NCI-H226 (cell line): Measurements from ENCODE around the gene UNC93A.
A peak's percentile ranks its signal among the peaks of the same experiment; 100 is the strongest.
"Not testable (repeated sequence)": the region's sequence is repeated elsewhere in the genome, so short reads cannot be mapped to it uniquely, and the experiment has no call there.

Source experiments
- DNase-seq: peaks from one replicate; pipeline ENCODE4 v3.0.0-alpha.2; 2015

Gene UNC93A

DNA sequence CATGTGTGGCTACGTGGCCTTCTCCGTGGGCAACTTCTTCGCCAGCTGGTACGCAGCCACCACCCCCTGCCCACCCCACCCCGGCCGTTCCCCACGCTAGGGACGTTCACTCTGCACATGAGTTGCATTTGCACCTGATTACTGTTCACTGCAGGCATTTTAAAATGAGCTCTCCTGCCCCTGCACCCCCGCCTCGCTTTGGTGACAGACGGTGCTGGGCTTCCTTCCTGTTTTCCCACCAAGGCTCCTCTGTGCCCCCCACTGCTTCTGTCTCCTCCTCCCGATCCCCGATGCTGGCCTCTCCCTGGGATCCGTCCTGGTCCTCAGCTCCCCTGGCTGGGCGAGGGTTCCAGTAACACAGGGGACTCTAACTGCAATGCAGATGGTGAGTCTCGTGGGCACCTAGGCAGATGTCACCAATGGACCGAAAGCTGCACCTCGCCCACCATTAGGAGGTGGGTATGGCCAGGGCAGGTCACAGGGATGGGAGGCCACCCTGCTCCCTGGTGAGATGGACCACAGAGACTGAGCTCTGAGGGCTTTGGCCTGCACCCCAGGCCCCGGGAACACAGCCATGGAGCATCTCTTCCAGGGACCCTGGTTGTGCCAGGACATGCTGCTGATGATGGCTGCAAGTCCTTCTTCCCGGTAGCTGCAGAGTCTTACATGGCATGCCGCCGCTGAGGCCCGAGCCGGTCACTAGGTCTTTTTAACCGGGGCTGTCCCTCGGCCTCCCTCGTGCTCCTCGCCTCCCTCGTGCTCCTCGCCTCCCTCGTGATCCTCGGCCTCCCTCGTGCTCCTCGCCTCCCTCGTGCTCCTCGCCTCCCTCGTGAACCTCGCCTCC is 3.8 kb downstream of the UNC93A start:
- no peak for DNase-seq

DNA sequence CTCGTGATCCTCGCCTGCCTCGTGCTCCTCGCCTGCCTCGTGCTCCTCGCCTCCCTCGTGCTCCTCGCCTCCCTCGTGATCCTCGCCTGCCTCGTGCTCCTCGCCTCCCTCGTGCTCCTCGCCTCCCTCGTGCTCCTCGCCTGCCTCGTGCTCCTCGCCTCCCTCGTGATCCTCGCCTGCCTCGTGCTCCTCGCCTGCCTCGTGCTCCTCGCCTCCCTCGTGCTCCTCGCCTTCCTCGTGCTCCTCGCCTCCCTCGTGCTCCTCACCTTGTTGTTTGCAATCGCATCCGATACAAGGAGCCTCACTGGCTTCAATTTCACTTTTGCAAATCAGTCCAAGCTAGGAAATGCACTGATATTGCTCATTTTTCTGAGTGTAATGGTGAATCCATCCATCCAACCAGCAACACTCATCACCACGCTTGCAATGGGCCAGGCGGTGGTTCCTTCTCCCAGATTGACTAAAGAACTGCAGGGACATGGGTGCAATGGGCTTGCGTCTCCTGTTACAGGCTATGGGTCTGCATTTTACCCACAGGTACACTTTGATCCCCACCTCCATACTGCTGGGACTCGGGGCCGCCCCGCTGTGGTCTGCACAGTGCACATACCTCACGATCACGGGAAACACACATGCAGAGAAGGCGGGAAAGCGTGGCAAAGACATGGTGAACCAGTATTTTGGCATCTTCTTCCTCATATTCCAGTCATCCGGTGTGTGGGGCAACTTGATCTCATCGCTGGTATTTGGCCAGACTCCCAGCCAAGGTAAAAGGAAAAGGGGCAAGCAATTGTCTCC is 4.6 kb downstream of the UNC93A start:
- DNase-seq: no peak

DNA sequence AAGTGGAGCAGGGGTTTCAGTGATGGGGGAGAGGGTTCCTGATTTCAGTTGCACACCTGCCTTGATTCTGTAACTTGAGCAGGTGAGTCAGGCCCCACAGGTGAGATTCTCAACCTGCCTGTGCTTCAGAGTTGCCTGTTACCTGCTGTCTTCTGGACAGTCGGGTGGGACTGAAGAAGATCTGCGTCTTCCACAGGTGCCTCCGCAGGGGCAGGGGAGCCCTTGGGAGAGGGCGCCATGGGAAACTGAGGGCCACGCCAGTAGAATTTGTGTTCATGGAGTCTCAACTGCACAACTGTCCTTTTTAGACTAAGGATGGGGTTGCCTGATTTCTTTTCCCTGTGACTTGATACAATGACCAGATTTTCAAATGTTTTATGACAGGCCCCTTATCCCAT is 5.2 kb downstream of the UNC93A start:
- DNase-seq: no peak

DNA sequence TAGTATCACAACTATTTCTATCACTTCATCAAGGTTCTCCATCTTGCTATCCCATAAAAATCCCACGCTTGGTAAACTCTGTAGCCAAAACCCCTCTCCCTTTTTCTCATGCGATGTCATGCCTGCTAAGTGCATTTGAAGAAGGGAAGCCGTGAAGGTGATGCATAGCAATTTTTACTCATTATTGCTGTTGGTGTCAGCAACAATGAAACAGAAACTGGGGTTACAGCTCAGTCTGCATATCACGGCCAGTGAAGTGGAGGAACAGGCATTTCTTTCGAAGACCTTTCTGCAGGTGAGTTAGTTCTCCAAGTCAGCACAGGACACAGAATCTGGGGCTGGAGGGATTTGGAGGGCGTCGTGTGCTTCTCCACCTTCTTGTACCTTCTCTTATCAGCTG is 5.8 kb downstream of the UNC93A start:
- DNase-seq: no peak

DNA sequence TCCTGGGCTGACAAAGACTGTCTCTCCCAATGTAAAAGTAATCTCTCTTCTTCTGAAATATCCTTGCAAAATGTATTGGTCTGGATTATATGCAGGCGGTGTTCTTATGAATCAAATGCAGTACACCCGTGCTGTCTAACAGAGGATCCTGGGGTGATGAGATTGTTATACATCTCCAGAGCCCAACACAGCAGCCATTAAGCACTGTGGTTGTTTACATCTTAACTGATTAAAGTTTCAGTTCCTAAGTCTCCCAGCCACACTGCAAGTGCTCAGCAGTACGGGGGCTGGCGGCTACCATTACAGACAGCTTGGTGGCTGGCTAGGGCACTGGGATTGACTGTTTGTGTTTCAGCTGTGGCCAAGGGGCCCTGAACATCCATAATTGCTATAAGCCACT is 7.0 kb downstream of the UNC93A start:
- no peak for DNase-seq

DNA sequence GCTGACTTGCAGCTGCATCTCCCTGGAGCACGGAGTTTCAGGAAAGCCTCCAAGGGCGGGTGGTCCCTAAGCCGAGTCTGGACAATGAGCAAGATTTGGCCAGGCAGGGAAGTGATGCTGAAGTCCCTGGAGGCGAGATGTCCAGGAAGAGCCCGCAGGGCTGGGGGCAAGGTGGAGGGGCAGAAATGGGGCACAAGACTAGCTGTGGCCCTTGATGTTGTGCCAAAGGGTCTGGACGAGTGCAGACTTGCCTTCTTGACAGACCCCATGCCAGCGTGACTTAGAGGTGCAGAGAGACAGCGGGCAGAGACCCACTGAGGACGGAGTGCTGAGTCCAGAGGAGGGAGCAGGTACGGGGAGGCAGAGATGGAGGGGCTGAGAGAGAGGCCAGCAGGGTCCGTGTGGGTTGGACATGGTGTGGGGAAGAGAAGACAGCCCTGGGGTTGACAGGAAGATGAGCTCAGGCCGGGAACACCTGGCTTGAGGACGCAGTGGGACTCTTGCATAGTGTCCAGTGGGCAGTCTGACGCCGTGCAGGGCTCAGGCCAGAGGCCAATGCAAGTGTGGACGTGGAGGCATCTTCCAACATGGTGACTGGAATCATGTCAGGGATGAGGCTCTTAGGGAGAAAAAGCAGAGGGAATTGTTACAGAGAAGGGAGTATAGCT is 8.7 kb downstream of the UNC93A start:
- no peak for DNase-seq

DNA sequence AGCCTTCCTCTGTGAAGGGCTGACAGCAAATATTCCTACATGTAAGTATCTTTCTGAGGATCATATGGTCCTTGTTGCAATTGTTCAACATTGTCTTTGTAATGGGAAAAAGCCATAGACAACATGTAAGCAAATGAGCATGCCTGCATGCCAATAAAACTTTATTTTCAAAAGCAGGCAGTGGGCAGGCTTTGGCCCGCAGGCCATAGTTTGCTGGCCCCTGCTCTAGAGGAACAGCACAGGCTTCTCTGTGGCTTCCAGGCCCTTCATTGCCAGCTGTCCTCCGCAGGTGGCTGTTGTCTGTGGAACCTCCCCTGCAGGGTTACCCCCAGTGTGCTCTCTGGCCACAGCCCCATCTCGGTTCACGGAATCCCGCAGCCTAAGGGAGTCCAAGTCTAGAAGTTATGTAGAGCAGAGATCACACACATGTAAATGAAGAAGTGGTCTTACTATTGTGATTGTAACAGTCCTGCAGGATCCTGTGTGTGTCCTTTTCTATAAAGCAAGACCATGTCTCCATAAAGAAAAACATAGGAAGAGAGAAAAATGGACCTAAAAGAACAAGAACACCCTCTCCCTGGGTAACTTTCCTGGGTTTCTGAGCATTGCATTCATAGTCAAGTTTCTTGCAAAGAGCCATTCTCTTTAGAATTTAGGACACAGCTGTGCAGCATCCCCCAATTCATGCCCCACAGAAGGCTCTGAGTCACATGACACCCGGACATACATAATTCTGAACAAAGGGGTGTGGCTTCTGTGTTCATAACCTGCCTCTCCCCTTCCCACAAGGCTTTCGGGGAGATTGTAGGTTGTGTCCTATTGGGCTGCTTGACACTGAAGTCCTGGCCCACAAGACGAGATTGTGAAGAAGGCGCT is 10.0 kb downstream of the UNC93A start:
- no peak for DNase-seq

DNA sequence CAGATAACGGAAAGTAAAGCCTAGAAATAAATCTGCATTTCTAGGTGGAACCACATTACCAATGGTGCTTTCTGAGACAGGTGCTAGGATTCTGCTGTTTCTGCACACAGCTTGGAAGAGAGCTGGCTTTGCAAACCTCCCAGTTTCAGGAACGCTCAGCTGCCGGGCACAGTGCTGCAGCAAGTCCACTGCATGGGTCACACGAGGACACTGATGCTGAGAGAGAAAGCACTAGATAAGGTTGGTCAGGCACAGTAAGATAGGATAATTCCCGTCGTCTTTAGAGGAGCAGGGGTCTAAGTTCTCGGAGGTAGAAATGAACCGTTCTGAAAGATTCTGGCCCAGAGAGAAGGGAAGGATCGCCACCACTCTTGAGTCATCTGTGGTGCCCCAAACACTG is 11.0 kb downstream of the UNC93A start:
- DNase-seq: no peak

DNA sequence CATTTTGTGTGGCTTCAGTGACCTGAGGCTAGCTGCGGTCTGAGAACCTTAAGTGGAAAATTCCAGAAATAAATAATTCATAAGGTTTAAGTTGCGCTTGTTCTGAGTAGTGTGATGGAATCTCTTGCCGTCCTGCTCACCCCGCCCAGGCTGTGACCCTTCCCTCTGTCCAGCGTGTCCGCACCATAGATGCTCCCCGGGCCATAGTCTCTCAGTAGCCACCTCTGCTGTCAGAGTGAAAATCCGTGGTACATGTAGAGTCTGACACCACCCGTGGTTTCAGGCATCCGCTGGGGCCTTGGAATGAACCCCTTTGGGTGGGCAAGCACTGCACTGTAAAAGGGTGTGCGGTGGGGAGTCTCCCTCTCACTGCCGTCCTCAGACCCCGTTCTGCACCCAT is 11.7 kb downstream of the UNC93A start:
- DNase-seq: no peak

DNA sequence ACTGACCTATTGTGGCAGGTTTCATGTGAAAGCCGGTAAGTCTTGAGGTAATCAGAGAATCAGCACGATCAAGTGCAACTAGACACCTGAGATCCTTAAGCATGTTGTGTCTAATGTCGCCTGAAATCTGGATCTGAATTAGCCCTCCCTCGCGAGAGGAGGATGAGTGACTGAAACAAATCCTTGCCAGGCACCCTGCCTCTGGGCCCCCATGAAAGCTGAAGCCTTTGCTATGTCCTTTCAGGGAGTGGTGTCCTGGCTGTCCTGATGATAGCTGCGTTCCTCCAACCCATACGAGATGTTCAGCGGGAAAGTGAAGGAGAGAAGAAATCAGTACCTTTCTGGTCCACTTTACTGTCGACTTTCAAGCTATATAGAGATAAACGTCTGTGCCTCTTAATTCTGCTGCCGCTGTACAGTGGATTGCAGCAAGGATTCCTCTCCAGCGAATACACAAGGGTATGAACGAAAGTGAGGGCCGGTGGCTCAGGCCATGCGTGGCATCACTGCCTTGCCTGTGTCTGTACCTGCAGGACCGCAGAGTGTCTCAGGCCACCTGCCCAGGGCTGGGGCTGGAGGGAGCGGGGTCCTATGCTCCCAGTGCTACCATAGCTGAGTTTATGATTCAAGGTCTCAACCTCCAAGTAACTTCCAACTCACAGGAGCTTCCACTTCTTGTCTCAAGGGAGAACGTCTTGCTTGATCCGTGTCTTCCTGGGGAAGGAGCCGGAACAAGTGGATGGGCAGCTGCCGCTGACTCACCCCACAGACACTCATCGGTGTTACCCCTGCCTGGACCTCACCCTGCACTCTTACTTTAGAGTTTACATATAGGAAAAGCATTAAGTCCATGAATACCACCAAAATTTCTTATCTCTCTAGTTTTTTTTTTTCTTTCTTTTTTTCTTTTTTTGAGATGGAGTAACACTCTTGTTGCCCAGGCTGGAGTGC is 12.8 kb downstream of the UNC93A start:
- no peak for DNase-seq

DNA sequence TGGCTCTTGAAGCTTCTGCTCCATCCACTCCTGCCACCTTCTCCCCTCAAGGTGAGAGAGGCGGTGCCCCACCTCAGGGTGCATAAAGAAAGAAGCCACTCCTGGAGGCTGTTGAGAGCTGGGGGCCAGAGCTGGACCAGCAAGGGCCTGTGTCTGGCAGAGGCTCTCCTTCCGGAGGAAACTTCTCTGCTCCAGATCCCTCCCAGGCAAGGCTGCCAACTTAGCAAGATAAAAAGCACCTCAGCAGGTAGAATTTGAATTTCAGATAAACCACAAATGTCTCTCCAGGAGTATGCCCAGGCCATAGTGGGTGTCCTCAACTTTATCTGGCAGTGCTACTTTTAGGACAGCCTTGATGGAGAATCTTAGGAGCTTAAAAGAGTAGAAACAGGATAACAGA is 13.8 kb downstream of the UNC93A start:
- no peak for DNase-seq

DNA sequence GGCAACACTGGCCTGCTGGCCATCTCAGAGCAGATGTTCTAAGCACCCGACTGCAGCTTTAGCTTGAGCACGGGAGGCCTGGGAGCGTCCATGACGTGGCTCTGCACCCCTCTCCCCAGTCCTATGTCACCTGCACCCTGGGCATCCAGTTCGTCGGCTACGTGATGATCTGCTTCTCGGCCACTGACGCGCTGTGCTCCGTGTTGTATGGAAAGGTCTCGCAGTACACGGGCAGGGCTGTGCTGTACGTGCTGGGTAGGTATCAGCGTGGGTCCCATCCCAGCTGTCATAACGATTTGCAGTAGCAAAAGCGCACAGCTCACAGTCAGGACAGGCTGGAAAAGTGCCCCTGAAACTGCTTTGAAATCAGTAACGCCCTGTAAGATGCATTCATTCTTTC is 14.7 kb downstream of the UNC93A start:
- no peak for DNase-seq

DNA sequence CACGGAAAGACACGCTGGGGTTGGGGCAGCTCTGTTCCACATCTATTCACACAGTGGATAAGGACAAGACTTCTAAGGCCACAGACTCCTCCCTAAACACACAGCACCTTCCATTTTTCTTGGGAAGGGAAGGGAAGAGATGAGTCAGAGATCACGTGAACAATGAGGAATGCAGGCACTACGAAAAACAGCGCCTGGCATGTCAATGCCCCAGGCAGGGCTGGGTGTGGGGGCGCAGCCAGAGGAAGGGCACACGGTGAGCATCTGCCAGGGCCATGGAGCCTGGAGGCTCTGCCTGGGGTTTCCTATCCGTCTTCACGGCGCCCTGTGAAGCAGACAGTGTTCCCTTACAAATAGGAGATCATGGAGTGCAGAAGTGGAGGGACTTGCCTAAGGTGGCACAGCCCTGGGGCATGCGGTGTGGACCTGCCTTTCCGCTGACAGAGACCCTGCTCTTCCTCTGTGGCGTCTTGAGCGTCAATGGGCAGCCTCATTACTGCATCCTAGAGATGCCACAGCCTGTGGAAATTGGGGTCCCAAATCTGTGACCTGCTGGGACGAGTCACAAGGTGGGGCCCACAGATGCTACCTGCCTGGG is 15.4 kb downstream of the UNC93A start:
- DNase-seq: peak; percentile 79

DNA sequence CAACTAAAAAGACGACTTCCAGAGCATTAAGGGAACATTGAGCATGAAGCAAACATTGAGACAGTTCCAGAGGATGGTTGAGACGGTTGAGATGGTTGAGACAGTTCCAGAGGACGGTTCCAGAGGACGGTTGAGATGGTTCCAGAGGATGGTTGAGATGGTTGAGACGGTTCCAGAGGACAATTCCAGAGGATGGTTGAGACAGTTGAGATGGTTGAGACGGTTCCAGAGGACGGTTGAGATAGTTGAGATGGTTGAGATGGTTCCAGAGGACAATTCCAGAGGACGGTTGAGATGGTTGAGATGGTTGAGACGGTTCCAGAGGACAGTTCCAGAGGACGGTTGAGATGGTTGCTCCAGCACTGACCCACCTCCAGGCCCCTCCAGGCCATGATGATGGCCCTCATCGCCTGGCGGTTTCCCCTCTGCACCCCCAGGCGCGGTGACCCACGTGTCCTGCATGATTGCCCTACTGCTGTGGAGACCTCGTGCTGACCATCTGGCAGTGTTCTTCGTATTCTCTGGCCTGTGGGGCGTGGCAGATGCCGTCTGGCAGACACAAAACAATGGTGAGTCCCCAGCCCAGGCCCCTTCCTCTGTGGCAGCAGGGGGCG is 16.3 kb downstream of the UNC93A start:
- no peak for DNase-seq

DNA sequence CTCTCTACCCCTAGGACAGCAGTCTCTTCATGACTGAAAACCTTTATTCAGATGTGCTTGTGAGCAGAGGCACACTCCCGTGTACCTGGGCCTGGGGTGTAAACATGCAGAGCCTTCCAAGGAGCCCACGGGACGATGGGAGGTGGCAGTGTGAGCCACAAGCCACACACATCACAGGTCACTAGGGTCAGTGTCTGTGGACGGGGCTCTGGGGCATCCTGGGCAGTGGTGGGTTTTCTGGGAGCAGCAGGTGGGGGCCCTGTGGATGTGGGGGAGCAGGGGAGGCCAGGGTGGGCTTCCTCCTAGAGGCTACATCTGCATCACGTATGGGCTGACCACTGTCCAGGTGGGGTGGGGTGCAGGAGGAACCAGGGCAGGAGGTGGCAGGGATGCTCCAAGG is 17.1 kb downstream of the UNC93A start:
- no peak for DNase-seq

DNA sequence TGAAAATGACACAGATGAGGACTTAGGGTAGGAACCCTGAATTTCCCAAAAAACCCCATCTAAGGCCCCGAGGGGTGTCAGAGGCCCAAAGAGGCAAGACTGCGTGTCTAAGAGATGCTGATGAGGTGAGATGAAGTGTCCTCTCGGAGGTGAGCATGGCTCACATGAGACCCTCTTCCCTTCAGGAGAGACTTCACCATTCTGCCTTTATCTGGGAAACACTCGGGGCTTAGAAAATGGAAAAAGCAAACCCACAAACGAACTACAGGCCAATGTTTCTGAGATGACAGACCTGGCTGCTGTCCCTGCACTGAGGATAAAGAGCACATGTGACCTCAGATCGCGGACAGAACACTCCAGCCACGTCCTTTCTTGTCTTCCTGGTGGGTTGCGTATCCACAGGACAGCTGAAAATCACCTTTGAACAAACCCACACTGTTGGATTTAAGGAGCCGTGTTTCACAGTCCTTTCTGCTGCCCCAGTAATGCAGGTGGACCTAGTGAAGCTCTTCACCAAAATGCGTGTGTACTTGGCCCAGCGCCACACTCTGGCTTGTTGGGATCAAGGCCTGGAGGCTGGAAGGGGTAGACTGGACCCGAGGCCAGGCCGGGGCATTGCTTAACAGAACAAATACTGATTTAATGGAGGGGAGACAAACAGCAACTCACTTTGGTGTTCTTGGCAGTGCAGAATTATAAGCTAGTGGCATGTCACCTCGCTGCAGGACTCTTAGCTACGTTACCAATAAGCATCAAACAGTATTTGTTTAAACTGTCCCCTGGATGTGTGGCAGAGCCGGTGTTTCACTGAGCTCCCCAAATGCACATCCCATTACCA is 18.5 kb downstream of the UNC93A start:
- DNase-seq: not testable (repeated sequence)

DNA sequence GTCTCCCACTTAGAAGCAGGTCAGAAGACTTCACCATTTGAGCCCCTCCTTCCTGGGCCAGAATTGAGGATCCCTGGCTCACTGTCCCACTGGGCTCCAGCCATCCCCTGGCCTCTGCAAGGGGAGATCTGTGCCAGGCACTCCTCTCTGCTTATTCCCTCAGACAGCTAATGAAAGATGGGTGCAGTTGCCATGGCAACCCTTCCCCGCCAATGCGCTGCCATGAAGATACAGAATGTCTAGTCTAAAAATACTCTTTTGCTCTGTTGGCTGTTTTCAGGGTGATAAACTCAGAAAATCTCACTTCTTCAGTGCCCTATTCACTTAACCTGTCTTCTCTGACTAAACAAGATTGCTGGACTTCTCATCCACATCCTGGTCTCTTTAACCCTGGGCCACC is 20.2 kb downstream of the UNC93A start:
- DNase-seq: no peak

DNA sequence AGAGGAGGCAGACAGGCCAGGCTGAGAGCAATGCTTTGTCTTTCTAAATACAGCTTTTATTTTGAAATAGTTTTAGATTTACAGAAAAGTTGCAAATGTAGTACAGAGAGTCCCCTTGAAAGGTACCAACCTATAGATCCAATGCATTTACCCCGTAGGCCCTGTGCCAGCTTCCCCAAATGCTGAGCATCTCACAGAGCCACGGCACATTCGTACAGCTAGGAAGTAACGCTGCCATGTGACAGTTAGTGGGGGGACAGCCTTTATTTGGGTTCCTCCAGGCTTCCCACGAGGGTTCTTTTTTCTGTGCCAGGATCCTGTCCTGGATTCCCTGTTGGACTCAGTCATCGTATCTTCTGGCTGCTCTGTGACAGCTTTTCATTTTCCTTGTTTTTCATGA is 20.6 kb downstream of the UNC93A start:
- DNase-seq: not testable (repeated sequence)

DNA sequence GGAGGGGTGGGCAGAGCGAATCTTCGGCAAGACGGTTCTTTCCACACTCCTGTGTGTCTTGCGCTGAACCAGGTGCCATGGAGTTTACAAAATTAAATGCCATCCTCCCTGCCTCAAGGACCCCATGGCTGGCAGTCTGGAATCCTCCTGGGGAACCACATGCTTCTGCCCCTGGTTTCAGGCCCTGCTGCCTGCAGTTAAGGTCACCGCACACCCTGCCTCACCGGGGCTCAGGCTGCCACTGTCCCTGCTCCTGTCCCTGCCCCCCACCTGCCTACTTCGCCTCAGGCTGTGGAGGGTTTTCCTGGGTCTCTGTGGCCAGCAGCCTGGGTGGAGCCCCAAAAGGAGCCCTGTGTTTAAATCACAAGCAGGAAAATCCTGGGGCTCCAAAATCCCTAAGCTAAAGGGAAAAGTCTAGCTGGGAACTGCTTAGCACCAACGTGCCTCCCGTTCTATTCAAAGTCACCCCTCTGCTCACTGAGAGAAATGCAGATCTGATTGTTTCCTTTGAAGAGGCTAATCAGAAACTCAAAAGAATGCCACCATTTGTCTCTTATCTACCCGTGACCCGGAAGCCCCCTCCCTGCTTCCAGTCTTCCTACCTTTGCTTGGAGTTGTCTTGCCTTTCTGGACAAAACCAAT is 23.2 kb downstream of the UNC93A start:
- no peak for DNase-seq
